Stomach (tissue), 4 donors: ENCODE results near the gene TRPV4.

Experiments
- CTCF ChIP-seq, 7 experiments: fragments of 450-650 bp in 4 of 7; fragments of 200-600 bp in 3 of 7; sonication (generic) in 3 of 7; IDR thresholded peaks; one replicate each; pipeline ENCODE4 v1.5.1; 2016 to 2019; ENCODE audit warnings: antibody characterized with exemption in 7 of 7, control low read depth in 2 of 7, mild to moderate bottlenecking in 1 of 7
- EP300 ChIP-seq: sonication (generic); formaldehyde crosslinking; IDR thresholded peaks from one replicate; pipeline ENCODE4 v1.6.1; 2017; ENCODE audit warnings: antibody characterized with exemption
- POLR2A ChIP-seq, 4 donors: fragments of 450-650 bp; IDR thresholded peaks; one replicate each; pipeline ENCODE4 v1.6.1; 2016; ENCODE audit warnings: antibody characterized with exemption in 4 of 4, control low read depth in 2 of 4, mild to moderate bottlenecking in 1 of 4, moderate library complexity in 1 of 4
- POLR2AphosphoS5 ChIP-seq, 3 donors: sonication (generic); formaldehyde crosslinking; IDR thresholded peaks; one replicate each; pipeline ENCODE4 v1.6.1; 2016; ENCODE audit warnings: antibody characterized with exemption in 3 of 3

- TF ChIP-seq POLR2A (IDR thresholded peaks at IDR 0.05) (no peak), CTCF (IDR thresholded peaks at IDR 0.05) (no peak), POLR2AphosphoS5 (IDR thresholded peaks at IDR 0.05) (no peak), EP300 (no peak)
Observed at GRCh38 chr12:109771746-109772621, 61.2 kb downstream of the TRPV4 start.
